ENCODE measurements around the gene ADGRA1.

DNA sequence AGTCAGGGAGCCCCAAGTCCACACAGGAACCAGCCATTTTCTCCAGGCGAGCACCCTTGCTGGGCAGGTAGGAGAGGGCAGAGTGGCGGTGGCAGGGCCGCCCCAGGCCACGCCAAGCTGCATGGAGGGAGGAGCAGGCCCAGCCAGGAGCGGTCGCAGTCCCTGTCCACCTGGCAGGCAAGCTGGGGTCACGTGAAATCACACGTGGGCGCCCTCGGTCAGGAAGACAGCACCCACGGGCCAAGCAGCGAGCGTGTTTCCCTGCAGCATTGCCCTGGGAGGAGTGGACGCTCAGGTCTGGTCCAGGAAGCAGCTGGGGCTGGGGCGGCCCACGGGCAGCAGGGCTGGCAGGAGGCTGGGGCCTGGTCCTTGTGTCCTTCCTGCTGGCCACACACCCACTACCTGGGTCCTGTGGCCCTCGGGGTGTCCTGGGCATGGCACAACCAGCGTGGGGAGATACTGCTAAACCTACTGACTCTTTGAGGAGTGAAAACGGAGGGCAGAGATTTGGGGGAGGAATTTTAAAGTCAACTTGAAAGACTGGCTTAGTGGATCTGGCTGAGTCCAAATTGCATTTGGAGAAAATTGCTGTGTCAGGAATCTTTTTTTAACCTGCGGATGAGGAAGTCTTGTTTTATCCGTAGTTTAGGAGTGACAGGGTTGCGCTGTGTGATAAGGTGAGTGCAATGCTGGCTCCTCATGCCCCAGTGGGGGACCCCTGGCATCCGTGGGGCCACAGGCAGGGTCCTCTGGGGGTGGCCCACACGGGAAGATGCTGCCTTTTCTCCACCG is 12.2 kb upstream of the ADGRA1 start:
- TF ChIP-seq, protein P1, sequence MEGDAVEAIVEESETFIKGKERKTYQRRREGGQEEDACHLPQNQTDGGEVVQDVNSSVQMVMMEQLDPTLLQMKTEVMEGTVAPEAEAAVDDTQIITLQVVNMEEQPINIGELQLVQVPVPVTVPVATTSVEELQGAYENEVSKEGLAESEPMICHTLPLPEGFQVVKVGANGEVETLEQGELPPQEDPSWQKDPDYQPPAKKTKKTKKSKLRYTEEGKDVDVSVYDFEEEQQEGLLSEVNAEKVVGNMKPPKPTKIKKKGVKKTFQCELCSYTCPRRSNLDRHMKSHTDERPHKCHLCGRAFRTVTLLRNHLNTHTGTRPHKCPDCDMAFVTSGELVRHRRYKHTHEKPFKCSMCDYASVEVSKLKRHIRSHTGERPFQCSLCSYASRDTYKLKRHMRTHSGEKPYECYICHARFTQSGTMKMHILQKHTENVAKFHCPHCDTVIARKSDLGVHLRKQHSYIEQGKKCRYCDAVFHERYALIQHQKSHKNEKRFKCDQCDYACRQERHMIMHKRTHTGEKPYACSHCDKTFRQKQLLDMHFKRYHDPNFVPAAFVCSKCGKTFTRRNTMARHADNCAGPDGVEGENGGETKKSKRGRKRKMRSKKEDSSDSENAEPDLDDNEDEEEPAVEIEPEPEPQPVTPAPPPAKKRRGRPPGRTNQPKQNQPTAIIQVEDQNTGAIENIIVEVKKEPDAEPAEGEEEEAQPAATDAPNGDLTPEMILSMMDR (IDR thresholded peaks at IDR 0.05): no peak
- TF ChIP-seq POLR2A (IDR thresholded peaks at IDR 0.05): no peak
- no peak for TF ChIP-seq EP300 (IDR thresholded peaks at IDR 0.05)
